OCI-LY7 (cell line): Measurements from ENCODE around the gene COL5A1. TPM values are rescaled to one million over a fixed set of nuclear protein-coding genes. Genes with fewer than 3 reads are reported as not detected.

Experiments
- BruUV-seq: library from RNA; stranded (reverse); fragments of 400-500 nt; replicated peaks from 2 replicates; lab custom pipeline; 2021; lab: Mats Ljungman, UMichigan
- CTCF ChIA-PET: fragments of 300-600 bp; sonication (Branson Sonifier 250); formaldehyde crosslinking; loops from one replicate; lab custom pipeline; 2022; ENCODE audit warnings: antibody characterized with exemption; ENCODE audit not compliant: unreplicated experiment; lab: Charles Lee
- POLR2A ChIA-PET: fragments of 300-600 bp; sonication (Branson Sonifier 250); formaldehyde crosslinking; loops from one replicate; lab custom pipeline; 2022; ENCODE audit warnings: antibody characterized with exemption; lab: Charles Lee
- DNase-seq: peaks from one replicate; pipeline ENCODE4 v3.0.0-alpha.2; 2015; ENCODE audit warnings: low spot score
- H2AFZ ChIP-seq: fragments of 200-600 bp; sonication (generic), shearing (Covaris generic); 2 replicates; pipeline ENCODE4 v1.6.1; 2014; ENCODE audit warnings: mild to moderate bottlenecking, antibody characterized with exemption, low read length, moderate library complexity
- H3K27ac ChIP-seq: fragments of 200-600 bp; sonication (generic); 2 replicates; pipeline ENCODE4 v1.5.1; 2014; ENCODE audit warnings: mixed run types, low read depth, mild to moderate bottlenecking, moderate library complexity, low read length, inconsistent platforms; ENCODE audit not compliant: poor library complexity, severe bottlenecking
- H3K36me3 ChIP-seq: fragments of 200-600 bp; sonication (generic); 2 replicates; pipeline ENCODE4 v1.6.1; 2014; ENCODE audit warnings: mild to moderate bottlenecking, antibody characterized with exemption, low read length, moderate library complexity, mixed read lengths; ENCODE audit not compliant: insufficient read depth
- H3K4me1 ChIP-seq: fragments of 200-600 bp; sonication (generic); 2 replicates; pipeline ENCODE4 v1.5.1; 2014; ENCODE audit warnings: mild to moderate bottlenecking, low read length; ENCODE audit not compliant: insufficient read depth, poor library complexity, severe bottlenecking
- H3K4me2 ChIP-seq: fragments of 200-600 bp; sonication (generic); 2 replicates; pipeline ENCODE4 v1.6.1; 2014; ENCODE audit warnings: mild to moderate bottlenecking, low read length
- H3K4me3 ChIP-seq: fragments of 200-600 bp; sonication (generic); 2 replicates; pipeline ENCODE4 v1.5.1; 2014; ENCODE audit warnings: mild to moderate bottlenecking, low read depth, low read length; ENCODE audit not compliant: poor library complexity, severe bottlenecking
- H3K79me2 ChIP-seq: fragments of 200-600 bp; sonication (generic); 2 replicates; pipeline ENCODE4 v1.6.1; 2016; ENCODE audit warnings: low read depth, mild to moderate bottlenecking, low read length, moderate library complexity, mixed read lengths; ENCODE audit not compliant: insufficient read depth
- H3K9me2 ChIP-seq: fragments of 200-600 bp; sonication (generic); 2 replicates; pipeline ENCODE4 v1.6.1; 2016; ENCODE audit warnings: mild to moderate bottlenecking, low read length, mixed read lengths; ENCODE audit not compliant: insufficient read depth
- H3K9me3 ChIP-seq: fragments of 200-600 bp; sonication (generic); 2 replicates; pipeline ENCODE4 v1.6.1; 2014; ENCODE audit warnings: mild to moderate bottlenecking, mixed run types, low read length, mixed read lengths
- H4K20me1 ChIP-seq: fragments of 200-600 bp; sonication (generic); 2 replicates; pipeline ENCODE4 v1.6.1; 2014; ENCODE audit warnings: mild to moderate bottlenecking, antibody characterized with exemption, low read length, moderate library complexity, mixed read lengths; ENCODE audit not compliant: insufficient read depth
- CTCF ChIP-seq: fragments of 200-600 bp; sonication (generic); conservative IDR thresholded peaks from 2 replicates; pipeline ENCODE4 v1.5.1; 2014; ENCODE audit warnings: mild to moderate bottlenecking, antibody characterized with exemption, low read length, moderate library complexity, mixed read lengths
- EZH2phosphoT487 ChIP-seq: fragments of 200-600 bp; sonication (generic); IDR thresholded peaks from 2 replicates; pipeline ENCODE4 v1.6.1; 2018; ENCODE audit warnings: low read depth, borderline replicate concordance, mild to moderate bottlenecking, mixed run types, antibody characterized with exemption, low read length, moderate library complexity, mixed read lengths
- intact Hi-C: fragments of 100-400 bp; cut with micrococcal nuclease; formaldehyde crosslinking; loops from one replicate; pipeline ENCODE4 v1.10.0; 2022; ENCODE audit not compliant: unreplicated experiment
- total RNA-seq, 2 experiments: library from RNA; depleted of rRNA in 1 of 2; stranded (reverse); fragments of >200 nt in 1 of 2; shearing (Covaris generic) in 1 of 2; gene quantifications; 2 replicates each; pipeline ENCODE4 v1.2.3, GENCODE V29; 2014 to 2022

The COL5A1 gene
- total RNA-seq, 2 experiments from 2014 or later = 12.2 to 28.6 TPM

- BruUV-seq = no TSS peak
- H3K36me3 ChIP-seq = no peaks in the 10 kb centered on the region
- DNase-seq = no peak
- H3K9me2 ChIP-seq = no peaks in the 10 kb centered on the region
- no peaks in the 10 kb centered on the region for H3K4me1 ChIP-seq
- POLR2A ChIA-PET = no interaction called here
- H3K79me2 ChIP-seq = no peaks in the 10 kb centered on the region
- CTCF ChIA-PET = no interaction called here
- no peak overlapping the region for H2AFZ ChIP-seq
- H3K27ac ChIP-seq = no peak overlapping the region
- TF ChIP-seq CTCF (no peak), EZH2phosphoT487 (no peak)
- no peak overlapping the region for H3K4me2 ChIP-seq
- no peaks in the 10 kb centered on the region for H3K9me3 ChIP-seq
- H4K20me1 ChIP-seq = no peaks in the 10 kb centered on the region
- no peak overlapping the region for H3K4me3 ChIP-seq
- intact Hi-C loops = no loop called here
These were observed 48.7 kb downstream of the COL5A1 start for GRCh38 chr9:134690301-134690751.

GRCh38 chr9:134690946-134691694 lies 49.5 kb downstream of the COL5A1 start:
- intact Hi-C loops = no loop called here

More at GRCh38 chr9:134690946-134691694, 49.5 kb downstream of the COL5A1 start:
- TF ChIP-seq CTCF = no peak
- TF ChIP-seq EZH2phosphoT487 = no peak
- H4K20me1 ChIP-seq = no peaks in the 10 kb centered on the region
- no TSS peak for BruUV-seq
- H3K36me3 ChIP-seq = no peaks in the 10 kb centered on the region
- H3K4me1 ChIP-seq = no peaks in the 10 kb centered on the region
- H3K79me2 ChIP-seq = no peaks in the 10 kb centered on the region
- no peak overlapping the region for H3K27ac ChIP-seq
- DNase-seq = no peak
- H3K9me2 ChIP-seq = no peaks in the 10 kb centered on the region
- no peaks in the 10 kb centered on the region for H3K9me3 ChIP-seq
- no peak overlapping the region for H3K4me2 ChIP-seq
- no peak overlapping the region for H2AFZ ChIP-seq
- ChIA-PET POLR2A (no interaction called here), CTCF (interaction anchor here (0.6 kb wide), 1 partner anchor 10 kb away, joined by 4 read pairs; no protein-coding TSS in a partner anchor)
- no peak overlapping the region for H3K4me3 ChIP-seq
